NCI-H2227 treated with DMSO at 0.1 percent for 48 hours (cell line): ENCODE results near the gene TCP11X1.
"Not testable (repeated sequence)": the region's sequence is repeated elsewhere in the genome, so short reads cannot be mapped to it uniquely, and the experiment has no call there.

Source experiments
- DNase-seq: peaks from one replicate; lab custom pipeline; 2025; lab: John Stamatoyannopoulos, UW

TCP11X1 gene

GRCh38 chrX:102214986-102215385 is at the start of gene TCP11X1:
TCP11X1 (plus strand) TSS chrX:102215301.
- DNase-seq: not testable (repeated sequence)

- DNase-seq: no peak
Observed at GRCh38 chrX:102185967-102186720, 29.0 kb upstream of the TCP11X1 start.

- DNase-seq: not testable (repeated sequence)
Observed at GRCh38 chrX:102207940-102208339, 7.2 kb upstream of the TCP11X1 start.

GRCh38 chrX:102216497-102216896 is 1.4 kb downstream of the TCP11X1 start:
- DNase-seq: not testable (repeated sequence)

- DNase-seq: not testable (repeated sequence)
Observed at GRCh38 chrX:102235678-102236077, 20.6 kb downstream of the TCP11X1 start.

- not testable (repeated sequence) for DNase-seq
Observed at GRCh38 chrX:102240265-102240664, 25.2 kb downstream of the TCP11X1 start.

GRCh38 chrX:102246893-102247292 is 31.8 kb downstream of the TCP11X1 start, which contains the start of gene NXF2:
NXF2 (plus strand) TSS chrX:102247167; CDS start chrX:102307079, 59,912 bp downstream.
- not testable (repeated sequence) for DNase-seq

- DNase-seq: not testable (repeated sequence)
Observed at GRCh38 chrX:102272231-102272630, 57.1 kb downstream of the TCP11X1 start.
